ENCODE results near the gene ATP5MG.
A peak's percentile ranks its signal among the peaks of the same experiment; 100 is the strongest.
"Not testable (repeated sequence)": the region's sequence is repeated elsewhere in the genome, so short reads cannot be mapped to it uniquely, and the experiment has no call there.

Gene ATP5MG, protein sequence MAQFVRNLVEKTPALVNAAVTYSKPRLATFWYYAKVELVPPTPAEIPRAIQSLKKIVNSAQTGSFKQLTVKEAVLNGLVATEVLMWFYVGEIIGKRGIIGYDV
- 13.9 to 43.5 (median 24.4) reads per million in 17 experiments for total RNA-seq

DNA sequence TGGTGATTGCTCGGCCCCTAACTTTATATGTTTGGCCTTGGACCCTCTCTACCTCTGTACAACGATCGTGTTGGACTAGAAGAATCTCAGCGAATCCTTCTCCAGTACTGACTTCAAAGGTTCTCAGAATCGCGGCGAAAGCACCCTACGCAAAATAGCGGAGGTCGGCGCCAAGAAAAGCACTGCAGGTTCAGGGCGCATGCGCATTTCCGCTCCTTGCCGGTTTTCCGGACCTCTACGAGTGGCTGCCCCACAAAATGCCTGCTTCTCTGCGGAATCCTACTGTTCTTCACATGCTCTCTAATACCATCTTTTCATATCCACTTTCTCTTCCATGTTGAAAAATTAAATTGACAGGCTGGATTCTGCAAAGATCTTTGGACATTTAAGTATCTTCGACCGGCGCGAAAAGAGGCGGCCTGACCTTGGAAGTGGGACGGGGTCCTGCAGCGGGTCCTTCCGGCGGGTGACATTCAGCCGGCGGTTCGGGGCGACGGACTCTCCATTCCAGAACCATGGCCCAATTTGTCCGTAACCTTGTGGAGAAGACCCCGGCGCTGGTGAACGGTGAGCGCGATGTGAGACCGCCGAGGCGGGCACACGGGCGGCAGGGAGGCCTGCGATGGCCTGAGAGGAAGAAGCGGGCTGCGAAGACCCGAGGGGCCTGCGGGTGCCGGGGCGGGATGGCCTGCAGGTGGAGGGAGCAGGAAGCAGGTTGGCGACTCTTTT, at the start of gene ATP5MG:
ATP5MG (plus strand) TSS at position 456 of the 729 bp plus-strand sequence; CDS start at position 516, 60 bp downstream.
- peak; percentile 96 to 98 (median 96) for DNase-seq

DNA sequence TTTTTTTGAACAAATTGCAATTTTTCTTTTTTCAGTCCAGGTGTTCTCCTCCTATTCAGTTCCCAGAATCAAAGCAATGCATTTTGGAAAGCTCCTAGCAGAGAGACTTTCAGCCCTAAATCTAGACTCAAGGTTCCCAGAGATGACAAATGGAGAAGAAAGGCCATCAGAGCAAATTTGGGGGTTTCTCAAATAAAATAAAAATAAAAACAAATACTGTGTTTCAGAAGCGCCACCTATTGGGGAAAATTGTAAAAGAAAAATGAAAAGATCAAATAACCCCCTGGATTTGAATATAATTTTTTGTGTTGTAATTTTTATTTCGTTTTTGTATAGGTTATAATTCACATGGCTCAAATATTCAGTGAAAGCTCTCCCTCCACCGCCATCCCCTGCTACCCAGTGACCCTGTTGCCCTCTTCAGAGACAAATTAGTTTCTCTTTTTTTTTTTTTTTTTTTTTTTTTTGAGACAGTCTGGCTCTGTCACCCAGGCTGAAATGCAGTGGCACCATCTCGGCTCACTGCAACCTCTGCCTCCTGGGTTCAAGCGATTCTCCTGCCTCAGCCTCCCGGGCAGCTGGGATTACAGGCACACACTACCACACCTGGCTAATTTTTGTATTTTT, 48.2 kb upstream of the ATP5MG start:
- DNase-seq, result peak in 3 of 4 experiments; percentile 34 to 73 (median 49)

DNA sequence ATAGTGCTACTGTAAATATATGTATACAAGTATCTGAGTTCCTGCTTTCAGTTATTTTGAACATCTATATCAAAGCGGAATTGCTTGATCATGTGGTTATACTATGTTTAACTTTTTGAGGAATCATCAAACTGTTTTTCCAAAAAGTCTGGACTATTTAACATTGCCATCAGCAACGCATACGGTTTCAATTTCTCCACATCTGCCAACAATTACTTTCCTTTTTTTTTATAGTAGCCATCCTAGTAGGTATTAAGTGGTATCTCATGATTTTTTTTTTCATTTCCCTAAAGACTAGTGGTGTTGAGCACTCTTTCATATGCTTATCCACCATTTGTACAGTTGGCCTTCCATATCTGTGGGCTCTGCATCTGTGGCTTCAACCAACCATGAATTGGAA, 43.3 kb upstream of the ATP5MG start:
- DNase-seq, result no peak

GRCh38 chr11:118359295-118359958, 42.0 kb upstream of the ATP5MG start, which contains the start of gene UBE4A:
Gene UBE4A, plus strand, starts transcription at chr11:118359600. Its CDS starts 5,481 bp downstream, at chr11:118365081.
- peak; percentile 96 to 98 (median 97) for DNase-seq

GRCh38 chr11:118364956-118365615, 36.3 kb upstream of the ATP5MG start:
- DNase-seq, result no peak

- DNase-seq, result no peak
Measured at GRCh38 chr11:118366287-118366686, 35.1 kb upstream of the ATP5MG start.

DNA sequence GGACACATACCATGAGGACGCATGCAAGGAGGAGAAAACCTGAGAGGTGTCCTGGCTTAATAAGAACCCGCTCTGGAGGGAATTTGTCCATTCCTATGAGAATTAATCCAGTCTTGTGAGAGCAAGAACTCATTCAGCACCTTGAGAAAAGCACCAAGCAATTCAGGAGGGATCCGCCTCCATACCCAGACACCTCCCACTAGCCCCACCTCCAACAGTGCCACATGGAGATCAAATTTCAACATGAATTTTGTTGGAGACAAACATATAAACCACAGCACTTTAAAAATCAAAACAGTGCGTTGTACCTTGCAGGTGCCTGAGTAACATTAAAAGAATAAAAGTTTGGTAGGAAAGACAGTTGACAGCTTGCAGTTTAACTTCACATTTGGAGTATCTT, 30.6 kb upstream of the ATP5MG start:
- no peak for DNase-seq

DNA sequence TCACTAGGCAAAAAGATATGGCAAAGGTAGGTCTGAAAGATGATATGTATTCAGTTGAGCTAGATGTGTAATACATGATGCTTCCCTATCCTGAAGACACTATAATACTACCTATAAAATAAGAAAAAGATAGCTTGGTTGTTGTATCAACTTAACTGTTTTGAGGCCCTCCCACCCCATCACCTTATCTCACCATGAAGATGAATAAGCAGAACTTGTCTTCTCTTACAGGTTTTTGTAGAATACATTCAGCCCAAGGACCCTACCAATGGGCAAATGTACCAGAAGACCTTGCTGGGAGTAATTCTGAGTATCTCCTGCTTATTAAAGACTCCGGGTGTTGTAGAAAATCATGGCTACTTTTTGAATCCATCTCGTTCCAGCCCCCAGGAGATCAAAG, 28.1 kb upstream of the ATP5MG start:
- no peak for DNase-seq

- DNase-seq, result no peak
Measured at GRCh38 chr11:118373871-118374270, 27.5 kb upstream of the ATP5MG start.

DNA sequence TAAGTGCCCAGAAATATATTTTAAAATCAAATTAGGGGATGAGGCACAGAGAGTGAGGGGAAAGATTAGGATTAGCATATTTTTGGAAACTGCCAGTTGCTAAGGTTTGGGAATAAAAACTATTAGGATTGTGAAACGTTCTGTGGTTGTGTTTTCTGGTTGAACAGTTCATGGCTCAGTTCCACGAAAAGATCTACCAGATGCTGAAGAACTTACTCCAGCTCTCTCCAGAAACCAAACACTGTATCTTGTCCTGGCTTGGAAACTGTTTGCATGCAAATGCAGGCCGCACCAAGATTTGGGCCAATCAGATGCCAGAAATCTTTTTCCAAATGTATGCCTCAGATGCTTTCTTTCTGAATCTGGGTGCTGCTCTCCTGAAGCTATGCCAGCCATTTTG, 26.7 kb upstream of the ATP5MG start:
- no peak for DNase-seq

DNA sequence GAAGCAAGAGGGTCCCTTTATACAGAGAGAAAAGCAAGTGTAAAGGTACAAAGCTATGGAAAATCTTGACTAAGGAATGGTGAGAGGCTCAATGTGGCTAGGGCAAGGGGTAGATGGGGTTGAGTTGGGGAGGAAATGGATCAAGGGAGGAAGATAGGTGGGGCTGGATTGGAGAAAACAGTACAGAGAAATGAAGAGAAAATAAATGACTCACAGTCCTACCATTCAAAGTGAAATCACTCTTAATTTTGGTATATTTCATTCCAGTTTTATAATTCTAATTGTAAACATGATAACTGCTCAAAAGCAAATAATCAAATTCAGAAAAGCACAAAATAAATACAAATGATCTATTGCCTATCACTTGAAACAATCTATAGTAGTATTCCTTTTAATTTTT, 25.4 kb upstream of the ATP5MG start:
- DNase-seq, result no peak

DNA sequence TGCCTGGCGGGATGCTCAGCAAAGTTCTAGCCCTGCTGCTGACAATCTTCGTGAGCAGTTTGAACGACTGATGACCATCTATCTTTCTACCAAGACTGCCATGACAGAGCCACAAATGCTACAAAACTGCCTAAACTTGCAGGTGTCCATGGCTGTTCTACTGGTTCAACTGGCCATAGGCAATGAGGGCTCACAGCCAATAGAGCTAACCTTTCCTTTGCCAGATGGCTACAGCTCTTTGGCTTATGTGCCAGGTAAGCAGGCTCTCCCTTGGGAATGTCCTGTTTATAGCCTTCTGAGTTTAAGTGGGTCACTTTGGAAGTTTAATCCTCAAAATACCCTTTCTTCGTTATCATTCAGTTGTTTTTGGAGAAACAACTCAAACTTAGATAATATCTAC, 21.9 kb upstream of the ATP5MG start:
- DNase-seq, result no peak

DNA sequence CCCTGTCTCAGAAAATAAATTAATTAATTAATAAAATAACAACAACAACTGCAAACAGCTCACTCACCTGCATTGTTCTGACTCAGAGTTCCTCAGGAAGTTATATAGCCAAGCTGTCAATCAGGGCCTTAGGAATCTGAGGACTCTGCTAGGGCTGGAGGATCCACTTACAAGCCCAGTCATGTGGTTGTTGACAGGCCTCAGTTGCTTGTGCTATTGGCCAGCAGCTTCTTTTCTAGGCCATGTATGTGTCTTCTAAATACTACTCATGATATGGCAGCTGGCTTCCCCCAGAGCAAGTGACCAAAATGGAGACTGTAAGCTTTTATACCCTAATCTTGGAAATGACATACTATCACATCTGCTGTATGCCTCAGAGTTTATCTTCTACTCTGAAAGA, 20.8 kb upstream of the ATP5MG start:
- no peak for DNase-seq

GRCh38 chr11:118382954-118383353, 18.5 kb upstream of the ATP5MG start:
- DNase-seq, result no peak

DNA sequence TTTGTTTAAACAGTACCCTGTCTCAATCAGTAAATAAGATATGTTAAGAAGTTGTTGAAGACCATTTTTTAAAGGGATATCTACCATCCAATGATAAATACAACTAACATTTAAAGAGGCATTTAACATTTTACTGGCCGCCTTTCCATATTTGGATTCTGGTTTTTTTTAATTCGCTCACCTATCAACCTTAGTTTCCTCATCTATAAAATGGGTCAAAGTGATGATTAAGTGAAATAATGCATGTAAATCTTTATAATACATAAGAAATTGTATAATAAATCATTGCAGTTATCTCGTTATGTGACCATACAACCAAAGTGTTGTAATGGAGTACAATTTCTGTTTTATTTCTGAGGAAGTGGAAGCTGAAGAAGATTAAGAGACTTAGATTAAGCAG, 17.7 kb upstream of the ATP5MG start:
- DNase-seq, result no peak

- DNase-seq, result no peak
Measured at GRCh38 chr11:118396097-118396501, 5.3 kb upstream of the ATP5MG start.

DNA sequence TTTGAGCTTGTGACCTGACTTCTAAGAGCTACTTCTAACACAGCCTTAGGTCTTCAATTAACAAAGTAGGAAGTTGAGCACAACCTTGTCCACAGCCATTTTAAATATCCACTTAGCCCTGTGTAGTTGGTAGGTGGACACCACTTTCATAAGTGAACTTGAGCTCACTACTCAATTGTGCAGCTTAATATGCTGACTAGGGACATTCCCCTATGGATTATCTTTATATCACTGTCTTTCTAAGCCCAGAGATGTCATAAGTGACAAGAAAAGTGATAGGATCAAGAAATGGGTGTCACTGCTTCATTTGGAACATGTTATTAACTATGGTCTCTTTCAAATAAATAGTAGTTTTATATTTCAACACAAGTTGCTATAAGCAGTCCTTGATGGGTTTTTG, 4.0 kb upstream of the ATP5MG start:
- DNase-seq, result no peak

DNA sequence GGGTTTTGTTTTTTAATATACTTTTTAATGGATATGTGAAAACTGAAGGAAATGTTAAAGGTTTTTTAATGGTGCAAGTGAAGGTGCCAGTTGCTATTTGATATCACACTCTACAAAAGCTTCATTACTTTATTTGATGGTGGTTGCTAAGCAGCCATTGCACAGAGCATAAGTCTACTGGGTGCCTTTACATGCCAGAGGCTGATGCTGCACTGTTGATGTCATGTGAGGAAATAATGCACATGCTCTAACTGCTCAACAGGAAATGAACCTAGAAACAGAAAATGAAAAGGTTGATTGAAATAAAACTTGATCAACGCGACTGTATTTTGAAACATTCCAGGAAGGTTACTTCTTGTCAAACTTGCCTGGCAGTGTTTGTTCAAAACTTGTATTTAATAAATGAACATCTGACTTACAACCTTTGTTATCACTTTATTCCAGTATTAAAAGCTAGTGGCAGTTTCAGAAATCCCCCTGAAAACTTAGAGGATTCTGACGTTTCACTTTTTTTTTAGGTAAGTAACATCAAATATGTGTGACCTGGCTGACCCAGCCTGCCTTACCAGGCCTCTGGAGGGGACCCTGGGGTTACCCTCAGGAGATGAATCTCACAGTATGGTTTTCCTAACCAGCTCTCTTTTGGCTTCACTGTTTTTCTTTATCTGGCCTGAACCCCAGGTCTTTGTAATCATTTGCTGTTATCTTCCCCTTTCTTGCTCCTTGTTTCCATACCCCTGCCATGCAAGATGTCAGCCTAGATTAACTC, 2.4 kb upstream of the ATP5MG start:
- DNase-seq, result peak in 1 of 4 experiments; percentile 3

DNA sequence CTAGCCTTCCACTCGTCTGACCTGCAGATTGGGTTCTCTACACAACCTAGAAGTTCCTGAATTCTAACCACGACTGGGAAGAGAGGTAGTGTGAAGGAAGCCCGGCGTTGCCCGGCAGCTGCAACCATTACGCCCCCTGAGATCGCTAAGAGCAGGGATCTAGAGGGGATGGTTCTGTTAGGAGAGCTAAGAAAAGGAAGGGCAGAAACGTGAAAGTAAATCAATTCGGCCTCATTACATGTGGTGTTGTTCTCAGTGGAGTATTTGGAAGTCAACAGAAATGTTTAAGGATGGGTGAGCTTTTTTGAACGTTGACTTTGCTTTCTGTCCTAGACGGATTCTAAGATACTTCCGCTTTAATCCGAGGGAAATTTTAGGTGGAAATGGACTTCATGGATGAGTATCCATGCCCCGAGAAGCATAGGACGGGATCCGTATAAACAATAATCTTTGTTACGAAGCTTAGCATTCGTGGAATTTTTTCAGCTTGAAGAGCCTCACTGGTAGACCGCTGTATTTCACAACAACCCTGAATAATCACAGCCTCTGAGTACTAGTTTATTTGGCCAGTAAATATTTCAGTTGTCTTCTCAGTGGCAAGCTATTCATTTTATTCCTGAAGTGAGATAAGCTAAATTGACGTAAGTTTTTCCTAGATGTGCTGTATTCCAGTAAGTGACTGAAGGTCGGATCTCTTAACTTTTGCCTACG, 629 bp downstream of the ATP5MG start:
- peak; percentile 28 to 60 (median 36) for DNase-seq

DNA sequence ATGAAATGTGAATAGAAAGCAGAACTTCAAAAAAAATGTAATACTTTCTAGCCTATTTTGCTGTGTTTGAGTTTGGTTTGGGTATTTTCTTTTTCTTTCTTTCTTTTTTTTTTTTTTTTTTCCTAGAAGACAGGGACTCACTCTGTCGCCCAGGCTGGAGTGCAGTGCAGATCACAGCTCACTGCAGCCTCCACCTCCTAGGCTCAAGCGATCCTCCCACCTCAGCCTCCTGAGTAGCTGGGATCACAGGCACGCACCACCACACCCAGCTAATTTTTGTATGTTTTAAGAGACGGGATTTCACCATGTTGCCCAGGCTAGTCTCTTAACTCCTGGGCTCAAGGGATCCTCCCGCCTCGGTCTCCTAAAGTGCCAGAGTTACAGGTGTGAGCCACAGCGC, 1.2 kb downstream of the ATP5MG start:
- not testable (repeated sequence) for DNase-seq

DNA sequence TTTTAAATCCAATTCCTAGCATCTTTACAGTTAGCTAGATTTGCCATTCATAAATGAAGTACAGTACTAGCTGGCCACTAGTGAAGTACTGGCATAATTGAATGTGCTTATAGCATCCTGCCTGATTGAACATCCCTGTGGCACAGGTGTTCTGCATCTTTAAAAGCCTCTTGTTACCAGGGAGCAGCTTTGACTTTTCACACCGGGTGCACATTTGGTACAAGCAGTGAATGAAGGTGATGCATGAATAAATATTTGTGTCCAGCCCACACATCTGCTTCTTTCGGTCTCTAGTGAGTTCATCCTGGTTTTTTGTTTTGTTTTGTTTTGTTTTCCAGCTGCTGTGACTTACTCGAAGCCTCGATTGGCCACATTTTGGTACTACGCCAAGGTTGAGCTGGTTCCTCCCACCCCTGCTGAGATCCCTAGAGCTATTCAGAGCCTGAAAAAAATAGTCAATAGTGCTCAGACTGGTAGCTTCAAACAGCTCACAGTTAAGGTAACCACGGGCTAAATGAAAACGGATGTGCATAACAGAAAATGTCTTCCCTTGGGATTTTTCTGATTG, 5.3 kb downstream of the ATP5MG start:
- no peak for DNase-seq

All from suppressor macrophage (primary cell).